B cell (primary cell): ENCODE results near the gene NFKBIB.

Source experiments
- CTCF ChIP-seq: fragments of 200-600 bp; IDR thresholded peaks from one replicate; pipeline ENCODE4 v1.8.0; 2022; ENCODE audit warnings: antibody characterized with exemption, mild to moderate bottlenecking
- EZH2 ChIP-seq: IDR thresholded peaks from 2 replicates; pipeline ENCODE4 v1.6.1; 2012; ENCODE audit warnings: borderline replicate concordance, low read depth, mild to moderate bottlenecking, moderate library complexity, low read length; ENCODE audit not compliant: insufficient read depth, poor library complexity, severe bottlenecking

DNA sequence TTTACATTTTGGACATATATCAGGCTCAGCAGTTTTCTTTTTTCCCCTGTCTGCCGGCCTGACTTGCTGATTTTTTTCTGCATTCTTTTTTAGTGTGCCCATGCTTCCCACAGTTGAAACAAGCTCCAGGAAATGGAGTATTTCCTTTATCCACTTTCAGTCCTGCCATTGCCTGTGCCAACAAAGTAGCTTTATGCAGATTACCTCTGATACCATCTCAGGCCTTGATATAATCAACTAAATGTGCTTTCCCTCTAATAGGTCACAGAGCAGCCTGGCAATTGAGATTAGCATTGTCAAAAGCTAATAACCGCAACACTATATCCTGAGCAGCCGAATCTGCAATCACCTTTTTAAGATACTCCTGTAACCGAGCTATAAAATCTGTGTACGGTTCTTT is 40.2 kb downstream of the NFKBIB start:
- no peak for TF ChIP-seq CTCF
- TF ChIP-seq EZH2: no peak
